A549 (cell line): ENCODE results near the gene RNF14. TPM values are rescaled to one million over a fixed set of nuclear protein-coding genes. Genes with fewer than 3 reads are reported as not detected.

Experiments
- ATAC-seq, 2 experiments: fragments of 200-7000 bp in 1 of 2; fragments of >200 bp in 1 of 2; cut with Nextera tagmentation in 1 of 2; cut with Tn5 transposase in 1 of 2; 3 replicates each; pipeline versions ENCODE4 v1.8.0 to v1.9.1; 2018 to 2020; ENCODE audit warnings: mild to moderate bottlenecking in 1 of 2, moderate library complexity in 1 of 2
- CTCF ChIA-PET: fragments of 300-600 bp; sonication (Branson Sonifier 250); formaldehyde crosslinking; extraction: SDS; loops from one replicate; lab custom pipeline; 2021; ENCODE audit warnings: antibody characterized with exemption, inconsistent platforms; lab: Yijun Ruan, JAX
- POLR2A ChIA-PET: fragments of 350-600 bp; formaldehyde crosslinking; extraction: SDS; loops from one replicate; lab custom pipeline; 2021; ENCODE audit warnings: antibody characterized with exemption, inconsistent platforms; lab: Yijun Ruan, JAX
- DNase-seq, 2 experiments: peaks; one replicate each; pipeline versions ENCODE4 v3.0.0 to v3.0.0-alpha.2; 2011 to 2016; ENCODE audit warnings: low read depth in 1 of 2, low spot score in 1 of 2
- FAIRE-seq: peaks from 2 replicates; lab custom pipeline; 2011; peaks lifted over from hg19 to GRCh38; lab: Jason Lieb, UNC
- H3K27ac ChIP-seq, 2 experiments: fragments of >200 bp; sonication (Bioruptor Twin); formaldehyde crosslinking; 3 replicates each; pipeline ENCODE4 v1.5.1; 2016 to 2017
- H3K4me1 ChIP-seq: fragments of >200 bp; sonication (Bioruptor Twin); formaldehyde crosslinking; 3 replicates; pipeline ENCODE4 v1.6.1; 2016
- H3K4me2 ChIP-seq: fragments of >200 bp; sonication (Bioruptor Twin); formaldehyde crosslinking; 3 replicates; pipeline ENCODE4 v1.6.1; 2016
- H3K4me3 ChIP-seq: fragments of >200 bp; sonication (Bioruptor Twin); formaldehyde crosslinking; 3 replicates; pipeline ENCODE4 v1.5.1; 2016
- H3K9me3 ChIP-seq: fragments of >200 bp; sonication (Bioruptor Twin); formaldehyde crosslinking; 3 replicates; pipeline ENCODE4 v1.6.1; 2016
- BCL3 ChIP-seq: fragments of >200 bp; sonication (Bioruptor Twin); formaldehyde crosslinking; IDR thresholded peaks from 3 replicates; pipeline ENCODE4 v1.6.1; 2016
- CBX8 ChIP-seq: fragments of 200-600 bp; sonication (generic); IDR thresholded peaks from 2 replicates; pipeline ENCODE4 v1.6.1; 2016
- CEBPB ChIP-seq, 2 experiments: fragments of >200 bp in 1 of 2; sonication (Bioruptor Twin) in 1 of 2; formaldehyde crosslinking in 1 of 2; IDR thresholded peaks; 2 replicates each; pipeline ENCODE4 v1.6.1; 2012 to 2016
- CHD2 ChIP-seq: fragments of 150-350 bp; IDR thresholded peaks from 2 replicates; pipeline ENCODE4 v1.6.1; 2014; ENCODE audit warnings: low read length; ENCODE audit not compliant: partially characterized antibody
- E2F6 ChIP-seq: IDR thresholded peaks from 2 replicates; pipeline ENCODE4 v1.6.1; 2012; ENCODE audit warnings: low read depth, borderline replicate concordance
- EHF ChIP-seq: fragments of 250-450 bp; sonication (Bioruptor Pico); IDR thresholded peaks from 2 replicates; pipeline ENCODE4 v1.5.0; 2020; ENCODE audit warnings: mild to moderate bottlenecking
- ELK1 ChIP-seq: fragments of 150-350 bp; IDR thresholded peaks from 2 replicates; pipeline ENCODE4 v1.6.1; 2014; ENCODE audit warnings: low read depth, mild to moderate bottlenecking, low read length
- HOXB13 ChIP-seq: fragments of 250-450 bp; sonication (Bioruptor Pico); IDR thresholded peaks from 2 replicates; pipeline ENCODE4 v1.5.0; 2020; ENCODE audit warnings: low read depth, mild to moderate bottlenecking, moderate library complexity
- HOXB5 ChIP-seq: fragments of 250-450 bp; sonication (Bioruptor Pico); IDR thresholded peaks from 2 replicates; pipeline ENCODE4 v1.5.0; 2020; ENCODE audit warnings: mild to moderate bottlenecking, moderate library complexity
- JUNB ChIP-seq: fragments of >200 bp; sonication (Bioruptor Twin); formaldehyde crosslinking; IDR thresholded peaks from 2 replicates; pipeline ENCODE4 v1.6.1; 2016
- MYC ChIP-seq: IDR thresholded peaks from 2 replicates; pipeline ENCODE4 v1.6.1; 2012; ENCODE audit warnings: mild to moderate bottlenecking, inconsistent platforms, low read length, improper control_type of control experiment, borderline replicate concordance
- NFE2L2 ChIP-seq: fragments of 150-350 bp; conservative IDR thresholded peaks from 2 replicates; pipeline ENCODE4 v1.6.1; 2014; ENCODE audit warnings: low read length
- NPAS2 ChIP-seq: fragments of 250-450 bp; sonication (Bioruptor Pico); IDR thresholded peaks from 2 replicates; pipeline ENCODE4 v1.8.0; 2022; ENCODE audit warnings: mild to moderate bottlenecking, moderate library complexity, borderline replicate concordance
- PBX3 ChIP-seq: IDR thresholded peaks from 2 replicates; pipeline ENCODE4 v1.6.1; 2012
- RAD21 ChIP-seq, 2 experiments: fragments of >200 bp in 1 of 2; sonication (Bioruptor Twin) in 1 of 2; formaldehyde crosslinking in 1 of 2; IDR thresholded peaks in 1 of 2; conservative IDR thresholded peaks in 1 of 2; 2 replicates in 1 of 2; 3 replicates in 1 of 2; pipeline ENCODE4 v1.6.1; 2012 to 2018; ENCODE audit warnings: inconsistent platforms in 1 of 2
- TP53 ChIP-seq: fragments of 250-450 bp; sonication (Bioruptor Pico); IDR thresholded peaks from 2 replicates; pipeline ENCODE4 v1.5.0; 2021; ENCODE audit warnings: mild to moderate bottlenecking, moderate library complexity
- ZFP36 ChIP-seq: fragments of 450-650 bp; IDR thresholded peaks from 2 replicates; pipeline ENCODE4 v1.6.1; 2014; ENCODE audit warnings: borderline replicate concordance; ENCODE audit not compliant: partially characterized antibody
- ZSCAN20 ChIP-seq: fragments of 250-450 bp; sonication (Bioruptor Pico); IDR thresholded peaks from 2 replicates; pipeline ENCODE4 v1.8.0; 2022; ENCODE audit warnings: mild to moderate bottlenecking, moderate library complexity
- WGBS: methylation state at CpG from one replicate; pipeline ENCODE4 v1.1.6; 2017; ENCODE audit errors: missing lambda C conversion rate; 5-methylcytosine and 5-hydroxymethylcytosine counted together
- polyA plus RNA-seq, 4 experiments: library from polyadenylated mRNA; depleted of rRNA in 3 of 4; stranded (reverse); fragments of >200 nt; fragmentation: RNase III in 1 of 4; extraction: RNeasy Plus Mini Kit Qiagen cat#74134 plus additional on column Dnase treatment in 1 of 4; gene quantifications; 2 replicates in 3 of 4; 3 replicates in 1 of 4; pipeline ENCODE4 v1.2.3, GENCODE V29; 2011 to 2017

Gene RNF14
- polyA plus RNA-seq, 2 of the 4 experiments (the other 2 are of a cell fraction) = 43.2 to 47.4 TPM

GRCh38 chr5:141966275-141966962 is 2.5 kb upstream of the RNF14 start:
- no peaks in the 10 kb centered on the region for H3K9me3 ChIP-seq
- peaks cover 14% of the 10 kb centered on the region for H3K4me1 ChIP-seq
- WGBS = 61% methylated on average over 4 of the region's 4 CpGs
- H3K4me3 ChIP-seq = no peak overlapping the region
- ChIA-PET POLR2A (no interaction called here), CTCF (interaction anchor here (1.0 to 17.2 kb wide), 2 partner anchors 273 to 302 kb away, joined by 3 to 325 read pairs; no protein-coding TSS in a partner anchor)
- no peak for ATAC-seq
- H3K4me2 ChIP-seq = no peak overlapping the region
- FAIRE-seq = no peak
- DNase-seq = no peak
- TF ChIP-seq MYC = no peak
- TF ChIP-seq HOXB5 = no peak
- H3K27ac ChIP-seq = no peak overlapping the region

- 88% methylated on average over 2 of the region's 2 CpGs for WGBS
- FAIRE-seq = no peak
Observed at GRCh38 chr5:141966963-141967333, 2.0 kb upstream of the RNF14 start.

More at GRCh38 chr5:141966963-141967333, 2.0 kb upstream of the RNF14 start:
- Histone ChIP-seq H3K4me2 (no peak overlapping the region), H3K4me3 (no peak overlapping the region), H3K9me3 (no peaks in the 10 kb centered on the region), H3K4me1 (peaks cover 14% of the 10 kb centered on the region), H3K27ac (no peak overlapping the region)
- DNase-seq (no peak), ATAC-seq (no peak)
- TF ChIP-seq ZFP36 (no peak), EHF (no peak), RAD21 (conservative IDR thresholded peaks at IDR 0.05 in 1 of 2, IDR thresholded peaks at IDR 0.05 in 1 of 2) (no peak), TP53 (CRISPR knock-in tag) (no peak), CBX8 (no peak), NPAS2 (CRISPR knock-in tag) (no peak), JUNB (no peak), PBX3 (no peak), NFE2L2 (no peak), ELK1 (no peak), BCL3 (no peak), ZSCAN20 (CRISPR knock-in tag) (no peak), HOXB13 (CRISPR knock-in tag) (no peak), E2F6 (no peak), CHD2 (no peak), CEBPB (IDR thresholded peaks at IDR 0.05) (no peak)
- ChIA-PET POLR2A (no interaction called here), CTCF (interaction anchor here (1.0 to 17.2 kb wide), 5 partner anchors 9 to 302 kb away, joined by 3 to 325 read pairs (median 9); partner anchors contain the start of genes DELE1 and PCDH12)
